ENCODE measurements around the gene GTF2I.
"Not testable (repeated sequence)": the region's sequence is repeated elsewhere in the genome, so short reads cannot be mapped to it uniquely, and the experiment has no call there.

The GTF2I gene

GRCh38 chr7:74657692-74658177 is at the start of gene GTF2I:
TSS of gene GTF2I (plus strand) at chr7:74657718. CDS start at chr7:74689129, 31,411 bp downstream.
- peak in 1 of 2 donors; percentile 39 for DNase-seq

- DNase-seq = no peak
These were observed 45.3 kb upstream of the GTF2I start for GRCh38 chr7:74612015-74612829.

- DNase-seq = no peak
These were observed 41.4 kb upstream of the GTF2I start for GRCh38 chr7:74615933-74616780.

- peak in 1 of 2 donors; percentile 5 for DNase-seq
These were observed 40.3 kb upstream of the GTF2I start for GRCh38 chr7:74617180-74617744.

- no peak for DNase-seq
These were observed 38.2 kb upstream of the GTF2I start for GRCh38 chr7:74619235-74619860.

GRCh38 chr7:74622228-74622749 is 35.2 kb upstream of the GTF2I start:
- DNase-seq = no peak

GRCh38 chr7:74623135-74623534 is 34.4 kb upstream of the GTF2I start:
- DNase-seq = no peak

- DNase-seq = peak in 1 of 2 donors; percentile 38
These were observed 32.1 kb upstream of the GTF2I start for GRCh38 chr7:74625446-74625845.

- DNase-seq = no peak
These were observed 29.7 kb upstream of the GTF2I start for GRCh38 chr7:74627661-74628411.

- DNase-seq = no peak
These were observed 25.0 kb upstream of the GTF2I start for GRCh38 chr7:74632505-74632904.

- no peak for DNase-seq
These were observed 24.0 kb upstream of the GTF2I start for GRCh38 chr7:74633451-74633921.

GRCh38 chr7:74637745-74638144 is 19.8 kb upstream of the GTF2I start:
- no peak for DNase-seq

- peak; percentile 81 to 85 for DNase-seq
These were observed 7.5 kb upstream of the GTF2I start for GRCh38 chr7:74650055-74650454.

GRCh38 chr7:74650493-74651132 is 6.9 kb upstream of the GTF2I start:
- DNase-seq = not testable (repeated sequence)

- not testable (repeated sequence) for DNase-seq
These were observed 6.4 kb upstream of the GTF2I start for GRCh38 chr7:74651133-74651504.

- DNase-seq = no peak
These were observed 3.8 kb upstream of the GTF2I start for GRCh38 chr7:74653686-74654181.

- DNase-seq = no peak
These were observed 2.7 kb upstream of the GTF2I start for GRCh38 chr7:74654811-74655210.

- DNase-seq = no peak
These were observed 2.2 kb upstream of the GTF2I start for GRCh38 chr7:74655324-74655723.

- no peak for DNase-seq
These were observed 1.6 kb upstream of the GTF2I start for GRCh38 chr7:74655768-74656440.

- DNase-seq = peak; percentile 27 to 74
These were observed 1.1 kb upstream of the GTF2I start for GRCh38 chr7:74656441-74656836.

Measured in CD4-positive, alpha-beta T cell treated with Interferon alpha-2 for 1 hour (primary cell).